NOMO-1 treated with DMSO at 0.1 percent for 48 hours (cell line): Measurements from ENCODE around the gene GPRC5D.

Experiments
- DNase-seq: peaks from one replicate; lab custom pipeline; 2025; ENCODE audit not compliant: unreplicated experiment; lab: John Stamatoyannopoulos, UW

The GPRC5D gene

DNA sequence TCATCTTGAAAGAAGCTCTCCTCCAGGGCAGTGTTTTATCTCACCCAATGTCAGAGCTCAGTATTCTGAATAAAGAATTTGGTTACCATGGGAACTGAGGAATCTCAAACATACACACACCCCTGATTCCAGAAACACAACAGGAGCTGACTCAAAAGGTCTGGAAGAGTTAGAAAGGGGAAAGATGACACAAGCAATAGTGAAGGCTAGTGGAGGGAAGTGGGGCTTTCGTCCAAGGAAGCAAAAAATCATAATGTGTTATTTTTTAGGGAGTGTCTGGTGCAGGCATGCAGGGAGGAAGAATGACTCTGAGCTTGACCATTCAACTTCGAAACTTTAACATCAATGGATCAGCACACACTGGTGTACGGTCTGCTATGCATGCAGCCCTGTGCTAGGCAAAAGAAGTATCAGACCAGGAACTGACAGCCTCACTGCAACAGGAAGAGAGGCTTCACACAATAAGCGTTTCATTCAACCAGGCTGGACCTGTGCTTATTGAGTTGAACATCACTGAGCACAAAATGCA is 27.8 kb upstream of the GPRC5D start:
- no peak for DNase-seq

DNA sequence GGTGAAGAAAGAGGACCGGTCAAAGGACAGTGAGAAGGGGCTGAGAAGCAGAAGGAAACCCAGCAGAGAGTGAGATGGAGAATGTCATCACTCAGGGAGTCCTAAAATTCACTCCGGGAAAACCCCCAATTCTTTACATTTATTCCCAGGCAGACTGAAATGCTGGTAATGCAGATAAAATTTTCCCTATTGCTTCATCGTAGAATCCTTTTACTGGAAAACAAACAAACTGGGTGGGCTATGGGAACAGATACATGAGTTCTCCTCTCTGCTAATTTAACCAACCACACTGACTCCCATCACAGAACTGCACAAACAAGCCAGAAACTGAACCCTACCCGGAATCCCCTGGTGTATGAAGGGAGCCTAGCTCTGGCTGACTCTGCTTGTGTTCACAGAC is 27.2 kb upstream of the GPRC5D start:
- DNase-seq: no peak

DNA sequence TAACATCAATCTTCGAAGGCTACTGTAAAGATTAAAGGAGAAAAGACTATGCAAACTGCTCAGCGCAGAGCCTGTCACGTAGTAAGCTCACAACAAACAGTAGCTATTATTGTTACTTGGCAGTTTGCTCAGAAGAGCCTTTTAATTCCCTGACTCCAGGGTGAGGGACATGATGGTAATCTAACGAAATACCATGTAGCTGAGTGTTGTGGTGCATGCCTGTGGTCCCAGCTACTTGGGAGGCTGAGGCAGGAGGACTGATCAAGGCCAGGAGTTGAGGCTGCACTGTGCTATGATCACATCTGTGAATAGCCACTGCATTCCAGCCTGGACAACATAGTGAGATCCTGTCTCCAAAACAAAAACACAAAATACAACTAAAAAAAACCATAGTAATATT is 25.3 kb upstream of the GPRC5D start:
- no peak for DNase-seq

DNA sequence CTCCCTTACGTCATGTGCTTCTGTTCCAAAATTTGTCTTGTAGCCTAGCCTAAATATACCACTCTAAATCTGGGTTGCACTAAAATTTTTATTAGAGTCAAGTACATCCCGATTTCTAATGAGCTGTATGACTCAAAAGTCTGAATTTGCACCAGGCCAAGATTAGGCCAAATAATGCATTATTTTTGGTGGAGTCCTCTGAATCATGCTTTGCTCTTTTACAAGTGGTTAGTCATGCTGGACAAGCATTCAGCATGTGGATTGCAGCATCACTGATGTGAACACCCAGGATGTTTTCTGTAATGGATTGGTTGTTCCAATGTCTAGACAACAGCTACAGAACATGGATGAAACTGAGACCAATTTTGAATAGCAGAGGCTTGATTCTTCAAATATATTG is 24.4 kb upstream of the GPRC5D start:
- DNase-seq: no peak

DNA sequence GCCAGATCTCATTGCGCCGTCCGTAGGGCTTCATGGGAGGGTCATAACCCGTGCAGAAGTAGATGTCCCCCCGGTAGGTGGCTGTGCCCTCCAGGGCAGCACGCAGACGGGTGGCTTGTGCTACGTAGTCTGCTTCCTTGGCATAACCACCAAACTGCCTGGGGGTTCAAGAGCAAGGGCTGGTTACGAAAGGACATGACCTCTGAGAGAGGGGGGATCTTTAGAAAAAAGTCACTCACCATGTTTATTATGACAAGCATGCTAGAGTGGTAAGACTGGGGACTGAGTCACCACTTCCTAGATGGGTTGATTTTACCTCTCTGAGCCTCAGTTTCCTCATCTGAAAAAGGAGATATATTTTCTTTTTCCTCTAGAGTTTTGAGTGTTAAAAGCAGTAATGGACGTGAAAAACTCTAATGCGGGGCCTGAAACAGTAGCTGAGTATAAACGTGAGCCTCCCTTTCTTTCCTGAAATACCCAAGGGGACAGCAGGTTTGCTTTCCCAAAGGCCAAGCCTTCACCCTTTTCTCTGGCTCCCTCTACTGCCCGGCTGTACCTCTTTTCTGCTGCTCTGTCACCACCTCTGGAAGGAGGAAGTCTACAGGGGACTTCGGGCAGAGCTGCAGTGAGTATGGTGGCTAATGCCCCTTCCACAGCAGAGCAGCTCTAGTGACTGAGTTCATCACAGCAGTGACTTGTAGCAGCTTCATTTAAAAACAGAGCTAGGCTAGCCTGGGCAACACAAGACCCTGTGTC is 23.5 kb upstream of the GPRC5D start:
- DNase-seq: peak; percentile 18

DNA sequence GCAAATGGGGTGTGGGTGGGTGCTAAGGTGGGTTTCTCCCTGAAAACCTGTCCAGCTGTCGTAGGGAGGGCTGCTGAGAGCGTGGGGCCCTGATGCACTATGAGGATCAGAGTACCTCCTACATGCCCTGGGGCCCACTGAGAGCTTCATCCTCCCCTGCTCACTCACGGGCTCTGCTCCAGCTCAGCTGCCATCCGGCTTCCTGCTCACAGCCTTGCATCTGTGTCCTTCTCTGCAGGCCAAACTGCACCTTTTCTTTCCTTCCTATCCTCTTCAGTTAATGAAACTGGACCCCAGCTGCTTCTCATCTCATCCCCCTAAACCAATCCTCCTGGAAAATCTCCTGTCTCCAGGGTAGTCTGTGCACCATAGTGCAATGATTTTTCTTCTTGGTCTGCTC is 22.2 kb upstream of the GPRC5D start:
- no peak for DNase-seq

DNA sequence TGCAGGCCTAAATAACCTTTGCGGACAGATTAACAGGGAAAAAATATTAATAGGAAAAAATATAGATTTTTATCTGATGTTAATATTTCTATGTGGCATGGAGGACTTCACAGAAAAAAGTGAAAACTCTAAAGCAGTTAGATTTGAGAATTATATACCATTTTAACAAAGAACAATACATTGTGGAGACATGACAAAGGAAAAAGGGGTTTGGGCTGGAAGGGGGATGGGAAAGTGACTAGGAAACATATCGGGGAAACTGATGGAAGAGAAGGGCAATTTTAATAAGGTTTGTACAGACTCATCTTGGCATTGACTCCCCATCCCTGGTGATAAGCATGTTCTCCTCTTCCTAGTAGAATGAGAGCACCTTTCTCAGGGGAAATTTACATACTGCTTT is 21.0 kb upstream of the GPRC5D start:
- DNase-seq: no peak

DNA sequence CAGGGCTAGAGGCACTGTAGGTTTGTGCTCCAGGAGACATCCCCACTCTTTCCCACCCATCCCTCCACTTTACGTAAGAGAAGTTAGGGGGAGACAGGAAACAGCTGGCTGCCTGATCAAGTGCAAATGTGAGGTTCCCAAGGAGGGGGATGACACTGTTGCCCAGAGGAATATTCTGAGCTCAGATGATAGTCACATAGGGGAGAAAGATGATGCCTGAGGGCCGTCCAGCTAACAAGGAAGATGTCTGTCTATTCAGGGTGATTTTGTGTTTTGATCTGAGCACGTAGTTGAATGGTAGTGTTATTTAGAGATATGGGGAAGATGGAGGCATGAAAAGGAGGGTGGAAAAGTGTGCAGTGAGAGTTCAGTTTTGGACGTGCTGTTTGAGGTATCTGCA is 13.9 kb upstream of the GPRC5D start:
- no peak for DNase-seq

DNA sequence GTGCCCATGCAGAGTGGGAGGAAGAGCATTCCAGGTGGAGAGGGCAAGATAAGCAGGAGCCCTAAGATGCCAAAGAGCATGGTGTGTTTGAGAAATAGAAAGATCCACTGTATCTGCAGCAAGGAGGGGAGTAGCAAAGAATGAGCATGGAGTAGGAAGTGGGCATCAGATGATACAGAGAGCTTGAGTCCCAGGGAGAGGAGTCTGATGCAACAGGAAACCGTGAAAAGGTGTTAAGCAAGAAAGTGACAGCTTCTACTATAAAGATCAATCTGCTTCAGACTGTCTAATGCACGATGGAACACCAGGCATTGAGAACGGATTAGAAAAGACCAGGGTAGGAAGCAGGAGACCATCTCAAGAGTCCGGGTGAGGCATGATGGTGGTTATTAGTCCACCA is 12.3 kb upstream of the GPRC5D start:
- peak; percentile 73 for DNase-seq

DNA sequence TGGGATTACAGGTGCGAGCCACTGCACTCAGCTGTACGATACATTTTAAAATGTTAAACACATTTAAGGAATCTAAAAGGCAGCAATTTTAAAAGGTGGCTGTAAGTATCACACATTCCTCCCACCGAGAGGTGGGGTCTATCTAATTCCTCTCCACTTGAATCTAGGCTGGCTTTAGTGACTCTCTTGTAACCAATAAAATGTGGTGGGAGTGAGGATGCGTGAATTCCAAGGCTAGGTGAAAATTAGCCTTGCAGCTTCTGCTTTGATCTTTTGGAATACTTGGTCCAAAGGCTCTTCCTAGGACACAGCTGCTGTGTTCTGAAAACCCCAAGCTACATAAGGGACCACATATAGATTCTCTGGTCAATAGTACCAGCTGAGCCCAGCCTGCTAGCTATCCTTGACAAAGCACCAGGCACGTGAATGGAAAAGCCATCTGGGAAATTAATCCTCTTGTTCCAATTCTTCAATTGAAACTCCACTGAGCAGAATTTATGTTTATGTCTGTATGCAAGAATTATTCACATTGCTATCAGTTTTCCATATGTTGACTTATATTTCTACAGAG is 8.8 kb upstream of the GPRC5D start:
- no peak for DNase-seq

DNA sequence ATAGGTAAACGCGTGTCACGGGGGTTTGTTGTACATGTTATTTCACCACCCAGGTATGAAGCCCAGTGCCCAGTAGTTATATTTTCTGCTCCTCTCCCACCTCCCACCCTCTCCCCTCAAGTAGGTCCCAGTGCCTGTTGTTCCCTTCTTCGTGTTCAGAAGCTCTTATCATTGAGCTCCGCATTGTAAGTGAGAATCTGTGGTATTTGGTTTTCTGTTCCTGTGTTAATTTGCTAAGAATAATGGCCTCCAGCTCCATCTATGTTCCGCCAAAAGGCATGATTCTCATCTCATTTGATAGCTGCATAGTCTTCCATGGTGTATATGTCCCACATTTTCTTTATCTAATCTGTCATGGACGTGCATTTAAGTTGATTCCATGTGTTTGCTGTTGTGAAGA is 6.9 kb upstream of the GPRC5D start:
- no peak for DNase-seq

DNA sequence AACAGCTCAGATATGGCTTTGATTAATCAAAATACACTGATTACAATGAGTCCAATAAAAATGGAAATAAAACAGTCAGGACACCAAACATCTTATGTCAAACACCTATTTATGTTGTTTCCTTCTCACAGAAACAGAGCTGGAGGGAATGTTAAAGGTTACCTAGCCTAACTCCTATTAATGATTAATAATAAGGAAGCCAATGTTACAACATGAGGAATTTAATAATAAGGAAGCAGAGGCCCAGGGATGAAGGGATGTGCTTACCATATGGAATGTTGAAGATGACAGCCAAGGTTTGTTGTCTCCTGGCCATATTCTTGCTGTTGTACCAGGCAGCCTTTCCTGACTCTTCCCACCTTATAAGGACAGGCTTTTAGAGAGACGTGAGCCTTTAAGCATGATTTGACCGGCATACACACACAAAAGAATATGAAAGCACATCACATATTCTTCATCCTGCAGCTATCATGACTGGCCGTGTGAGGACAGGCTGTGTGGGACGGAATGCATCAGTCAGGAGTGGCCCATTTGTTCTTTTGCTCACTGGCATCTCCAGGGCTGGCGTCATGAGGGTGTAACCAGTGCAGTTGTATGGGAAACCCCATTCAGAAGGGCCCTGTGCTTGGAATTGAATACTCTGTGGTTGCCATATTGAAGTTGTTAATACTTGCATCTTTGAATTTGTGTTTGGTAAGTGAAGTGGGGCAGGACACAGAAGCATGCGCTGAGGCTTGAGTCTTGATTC is 3.1 kb upstream of the GPRC5D start:
- DNase-seq: no peak

DNA sequence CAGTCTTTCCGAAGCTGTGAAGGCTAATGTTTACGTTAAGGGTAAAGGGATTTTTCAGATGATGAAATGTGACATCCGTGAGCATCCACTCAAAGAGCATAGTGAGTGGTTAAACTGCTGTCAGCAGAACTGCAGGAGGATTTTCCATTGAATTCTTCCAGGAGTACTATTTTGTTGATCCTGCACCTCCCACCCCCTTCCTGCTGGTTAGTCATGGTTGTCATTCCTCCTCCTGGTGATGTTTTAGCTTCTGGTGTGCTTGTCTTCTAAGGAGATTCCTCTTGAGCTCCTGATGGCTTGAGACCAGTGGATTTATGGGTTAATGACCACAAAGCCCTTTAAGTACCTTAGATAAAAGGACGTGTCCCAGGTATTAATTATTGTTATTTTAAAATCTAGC is 2.4 kb upstream of the GPRC5D start:
- no peak for DNase-seq

DNA sequence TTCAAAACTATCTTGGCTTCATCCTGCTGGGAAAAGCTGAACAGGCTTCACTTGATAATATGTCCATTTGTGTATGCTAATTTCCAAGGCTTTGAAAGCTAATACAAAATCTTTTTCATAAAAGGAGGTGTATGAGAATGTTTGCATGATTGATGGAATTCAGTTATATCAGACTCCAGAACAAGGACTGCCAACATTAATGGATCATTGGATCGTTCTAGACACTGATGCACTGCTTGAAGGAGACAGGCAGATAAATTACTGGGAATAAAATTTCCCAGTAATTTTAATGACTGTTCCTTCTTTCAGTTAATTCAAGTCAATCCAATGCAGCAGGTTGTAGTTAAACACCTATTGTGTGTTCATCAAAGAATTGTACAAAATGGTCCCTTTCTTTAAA is 466 bp downstream of the GPRC5D start:
- no peak for DNase-seq

DNA sequence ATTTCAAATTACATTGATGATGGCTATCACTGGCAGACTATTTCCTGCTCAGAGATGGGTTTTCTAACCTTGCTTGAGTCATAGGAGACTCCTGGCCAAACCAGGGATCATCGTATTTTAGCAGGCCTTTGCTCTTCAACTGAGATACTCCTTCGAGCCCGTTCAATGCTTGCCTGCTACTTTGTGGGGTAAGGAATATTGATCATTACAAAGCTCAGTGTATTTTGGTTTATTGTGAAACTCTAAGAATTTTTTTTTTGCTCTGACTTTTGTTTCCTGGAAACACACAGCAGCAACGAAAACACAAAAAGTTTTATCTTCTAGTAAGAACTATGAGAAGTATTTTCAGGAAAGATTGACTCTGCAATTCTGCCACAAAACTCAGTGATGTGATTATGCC is 4.1 kb downstream of the GPRC5D start:
- DNase-seq: no peak

DNA sequence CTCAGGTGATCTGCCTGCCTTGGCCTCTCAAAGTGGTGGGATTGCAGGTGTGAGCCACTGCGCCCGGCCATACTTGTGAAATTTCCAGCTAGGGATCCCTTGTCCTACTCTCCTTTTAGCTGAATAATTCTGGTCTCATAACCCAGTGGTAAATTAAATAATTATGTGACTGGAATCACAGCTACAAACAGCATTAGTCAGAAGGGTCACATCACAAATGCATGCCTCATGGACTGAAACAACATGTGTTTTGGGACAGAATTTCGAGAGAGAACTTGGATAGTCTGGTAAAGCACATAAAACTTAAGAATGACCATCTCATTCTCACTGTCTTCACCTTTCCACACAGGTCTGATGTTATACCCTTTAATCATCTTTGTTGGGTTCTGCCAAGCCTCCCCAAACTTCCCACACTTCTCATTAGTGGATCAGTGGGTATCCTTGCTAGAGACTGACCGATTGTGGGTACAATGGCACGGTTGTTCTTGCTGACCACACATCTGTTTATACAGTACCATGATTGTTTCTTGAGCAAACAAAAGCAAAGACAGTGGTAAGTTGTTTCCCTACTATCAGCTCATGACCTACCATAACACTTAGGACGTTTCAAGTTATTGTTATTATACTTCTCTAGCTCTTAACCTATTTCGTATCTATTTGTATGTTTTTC is 5.1 kb downstream of the GPRC5D start:
- DNase-seq: no peak

DNA sequence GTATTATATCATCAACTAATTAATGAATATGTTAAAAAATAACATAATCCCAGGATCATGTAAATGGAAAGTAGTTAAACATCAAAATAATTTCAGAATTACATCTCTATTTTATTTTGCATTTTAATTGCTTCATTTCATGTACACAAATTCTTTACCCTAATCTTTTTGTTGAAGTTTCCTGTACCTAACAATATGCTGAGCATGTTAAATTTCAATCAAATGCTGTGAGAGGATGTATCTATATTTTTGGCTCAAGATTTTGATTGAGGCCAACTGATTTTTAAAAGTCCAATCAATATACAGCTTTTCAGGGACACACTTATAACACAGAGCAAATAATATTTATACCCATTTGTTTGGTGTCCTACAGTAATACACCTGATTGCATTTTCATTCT is 6.4 kb downstream of the GPRC5D start:
- no peak for DNase-seq

DNA sequence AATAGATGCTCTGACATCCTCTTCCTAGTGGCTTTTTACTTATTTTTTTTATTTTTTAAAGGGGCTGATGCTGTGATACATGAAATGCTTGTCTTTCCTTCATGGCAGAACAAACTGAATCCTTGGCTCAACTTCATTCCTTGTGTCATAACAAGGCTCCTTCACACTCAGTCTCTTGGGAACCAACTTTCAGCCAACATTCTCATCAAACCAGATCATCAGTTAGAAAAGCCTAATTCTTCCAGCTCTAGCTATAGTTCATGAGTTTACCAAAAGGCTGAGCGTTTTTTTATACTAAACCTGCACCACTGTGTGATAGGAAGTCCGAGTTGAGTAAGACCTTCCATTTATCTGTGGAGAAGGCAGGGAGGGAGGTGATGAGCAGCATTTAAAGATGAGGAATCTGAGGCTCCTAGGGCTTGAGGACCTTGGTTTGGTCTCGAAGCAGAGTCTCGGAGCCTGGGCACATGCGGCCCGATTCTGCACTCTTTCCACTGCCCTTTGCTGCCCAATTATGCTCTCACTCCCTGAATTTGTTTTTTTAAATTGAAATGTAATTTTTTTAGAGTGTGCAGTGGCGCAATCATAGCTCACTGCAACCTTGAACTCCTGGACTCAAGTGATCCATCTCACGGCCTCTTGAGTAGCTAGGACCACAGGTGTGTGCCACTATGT is 8.2 kb downstream of the GPRC5D start:
- no peak for DNase-seq

DNA sequence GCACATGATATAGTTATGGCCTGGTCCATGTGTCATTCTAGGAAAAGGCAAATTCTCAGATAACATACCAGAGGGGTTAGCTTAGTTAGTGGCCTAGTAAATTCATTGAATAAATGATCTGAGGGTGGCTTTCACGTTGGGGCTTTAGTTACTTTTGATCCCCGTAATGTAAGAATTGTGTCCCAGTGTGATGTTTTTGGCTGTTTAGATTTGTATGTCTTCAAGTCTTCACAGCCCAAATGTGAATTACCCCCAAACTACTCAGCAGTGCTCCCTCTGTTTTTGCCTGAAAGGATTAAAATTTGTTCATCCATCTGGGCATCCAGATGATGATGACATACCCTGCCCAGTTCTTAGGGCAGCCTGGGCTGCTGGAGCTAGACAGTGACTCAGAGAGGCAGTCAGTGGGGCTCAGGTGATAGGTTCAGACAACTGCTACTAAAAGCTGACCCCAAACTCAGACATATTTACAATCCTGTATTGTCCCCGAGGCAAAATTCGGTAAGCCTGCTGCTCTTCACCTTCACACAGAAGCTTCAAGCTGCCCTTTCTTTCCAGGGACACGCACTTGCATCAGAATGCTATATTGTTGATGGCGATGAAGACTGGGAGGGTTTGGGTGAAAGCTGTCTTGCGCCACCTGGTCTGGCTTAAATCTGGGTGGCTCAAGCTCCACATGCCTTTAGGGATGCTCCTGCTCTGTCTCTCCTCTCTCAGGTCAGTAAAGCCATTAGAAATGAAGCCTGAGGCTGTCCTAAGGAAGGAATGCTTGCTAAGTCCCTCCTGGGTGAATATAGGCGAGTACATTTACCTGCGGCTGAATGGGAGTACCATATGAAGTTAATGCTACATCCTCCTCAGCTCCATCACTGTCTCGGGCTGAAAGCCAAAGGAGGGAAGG is 10.3 kb downstream of the GPRC5D start:
- no peak for DNase-seq

DNA sequence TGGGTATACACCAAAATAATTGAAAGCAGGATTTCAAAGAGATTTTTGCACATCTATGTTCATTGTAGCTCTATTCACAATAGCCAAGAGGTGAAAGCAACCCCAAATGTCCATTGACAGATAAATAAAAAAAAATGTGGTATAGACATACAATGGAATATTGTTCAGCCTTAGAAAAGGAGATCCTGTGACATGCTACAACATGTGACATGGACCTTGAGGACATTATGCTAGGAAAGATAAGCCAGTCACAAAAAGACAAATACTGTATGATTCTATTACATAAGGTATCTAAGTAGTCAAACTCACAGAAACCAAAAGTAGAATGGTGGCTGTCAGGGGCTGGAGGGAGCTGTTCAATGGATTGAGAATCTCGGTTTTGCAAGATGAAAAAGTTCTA is 12.1 kb downstream of the GPRC5D start:
- no peak for DNase-seq
